Nephron (organoid): ENCODE results near the gene OMP.

Experiments used
- H3K27ac Mint-ChIP-seq, 3 experiments: 2 replicates each; pipeline ENCODE4 v1.8.0; 2020; ENCODE audit warnings: mixed read lengths in 3 of 3, mild to moderate bottlenecking in 2 of 3, moderate library complexity in 1 of 3
- H3K27me3 Mint-ChIP-seq: 2 replicates; pipeline ENCODE4 v1.8.0; 2021; ENCODE audit warnings: low read depth, mild to moderate bottlenecking, moderate library complexity, mixed read lengths
- H3K36me3 Mint-ChIP-seq: 2 replicates; pipeline ENCODE4 v1.8.0; 2020; ENCODE audit warnings: low read depth, mixed read lengths
- H3K4me1 Mint-ChIP-seq: 2 replicates; pipeline ENCODE4 v1.8.0; 2020; ENCODE audit warnings: mixed read lengths
- H3K4me3 Mint-ChIP-seq, 3 experiments: 2 replicates each; pipeline ENCODE4 v1.8.0; 2020; ENCODE audit warnings: mild to moderate bottlenecking in 3 of 3, mixed read lengths in 3 of 3, moderate library complexity in 2 of 3
- H3K9me3 Mint-ChIP-seq: 2 replicates; pipeline ENCODE4 v1.8.0; 2020; ENCODE audit warnings: mixed read lengths
- TF ChIP-seq, protein P1 (sequence below), 3 experiments: fragments of 200-600 bp; sonication (generic); IDR thresholded peaks; one replicate each; pipeline ENCODE4 v1.5.0; 2021; ENCODE audit warnings: antibody characterized with exemption in 3 of 3; ENCODE audit not compliant: unreplicated experiment in 3 of 3

The OMP gene

GRCh38 chr11:77086521-77087472 is 15.8 kb upstream of the OMP start:
- TF ChIP-seq, protein P1, sequence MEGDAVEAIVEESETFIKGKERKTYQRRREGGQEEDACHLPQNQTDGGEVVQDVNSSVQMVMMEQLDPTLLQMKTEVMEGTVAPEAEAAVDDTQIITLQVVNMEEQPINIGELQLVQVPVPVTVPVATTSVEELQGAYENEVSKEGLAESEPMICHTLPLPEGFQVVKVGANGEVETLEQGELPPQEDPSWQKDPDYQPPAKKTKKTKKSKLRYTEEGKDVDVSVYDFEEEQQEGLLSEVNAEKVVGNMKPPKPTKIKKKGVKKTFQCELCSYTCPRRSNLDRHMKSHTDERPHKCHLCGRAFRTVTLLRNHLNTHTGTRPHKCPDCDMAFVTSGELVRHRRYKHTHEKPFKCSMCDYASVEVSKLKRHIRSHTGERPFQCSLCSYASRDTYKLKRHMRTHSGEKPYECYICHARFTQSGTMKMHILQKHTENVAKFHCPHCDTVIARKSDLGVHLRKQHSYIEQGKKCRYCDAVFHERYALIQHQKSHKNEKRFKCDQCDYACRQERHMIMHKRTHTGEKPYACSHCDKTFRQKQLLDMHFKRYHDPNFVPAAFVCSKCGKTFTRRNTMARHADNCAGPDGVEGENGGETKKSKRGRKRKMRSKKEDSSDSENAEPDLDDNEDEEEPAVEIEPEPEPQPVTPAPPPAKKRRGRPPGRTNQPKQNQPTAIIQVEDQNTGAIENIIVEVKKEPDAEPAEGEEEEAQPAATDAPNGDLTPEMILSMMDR (IDR thresholded peaks at IDR 0.05; ENCODE audit: unreplicated experiment in 3 of 3) = no peak
- Mint-ChIP-seq H3K36me3 (no peaks in the 10 kb centered on the region), H3K27me3 (no peaks in the 10 kb centered on the region), H3K27ac (peak overlapping the region in 1 of 3 experiments; percentile 27), H3K9me3 (no peaks in the 10 kb centered on the region), H3K4me1 (peaks cover 12% of the 10 kb centered on the region), H3K4me3 (no peak overlapping the region)

- Mint-ChIP-seq H3K27ac (no peak overlapping the region), H3K27me3 (no peaks in the 10 kb centered on the region), H3K9me3 (no peaks in the 10 kb centered on the region), H3K4me3 (no peak overlapping the region), H3K4me1 (peaks cover 2% of the 10 kb centered on the region), H3K36me3 (no peaks in the 10 kb centered on the region)
- TF ChIP-seq, protein P1 (IDR thresholded peaks at IDR 0.05; ENCODE audit: unreplicated experiment in 3 of 3) = no peak
Observed at GRCh38 chr11:77087723-77088225, 14.9 kb upstream of the OMP start.

GRCh38 chr11:77088236-77089003 is 14.2 kb upstream of the OMP start:
- Mint-ChIP-seq H3K4me1 (no peaks in the 10 kb centered on the region), H3K4me3 (no peak overlapping the region), H3K9me3 (no peaks in the 10 kb centered on the region), H3K36me3 (no peaks in the 10 kb centered on the region), H3K27ac (no peak overlapping the region), H3K27me3 (no peaks in the 10 kb centered on the region)
- TF ChIP-seq, protein P1 (IDR thresholded peaks at IDR 0.05; ENCODE audit: unreplicated experiment in 3 of 3) = no peak

DNA sequence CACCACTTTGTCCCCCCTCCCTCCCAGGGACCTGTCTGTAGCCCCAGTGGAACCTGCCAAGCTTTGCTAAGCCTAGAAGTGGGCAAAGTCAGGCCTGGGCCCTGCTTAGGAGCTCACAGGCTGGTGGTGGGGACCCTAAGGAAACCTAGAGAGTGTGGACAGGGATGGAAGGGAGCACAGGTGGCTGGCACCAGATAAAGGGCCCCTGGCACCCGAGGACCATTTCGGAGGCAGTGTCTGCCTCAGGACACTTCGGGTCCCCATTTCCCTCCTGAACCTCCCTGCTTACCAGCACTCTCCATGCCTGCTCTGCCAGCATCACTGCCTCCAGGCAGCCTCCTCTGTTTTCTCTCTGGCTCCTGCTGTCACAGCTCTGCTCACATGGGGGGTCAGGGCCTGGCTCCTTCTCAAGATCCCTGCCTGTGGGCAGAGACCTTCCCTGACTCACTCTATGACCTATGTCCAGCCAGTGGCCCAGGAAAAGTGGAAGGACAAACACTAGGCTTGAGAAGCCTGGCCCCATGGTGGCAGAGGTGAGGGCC is 13.6 kb upstream of the OMP start:
- Mint-ChIP-seq H3K9me3 (no peaks in the 10 kb centered on the region), H3K4me3 (no peak overlapping the region), H3K27ac (no peak overlapping the region), H3K4me1 (no peaks in the 10 kb centered on the region), H3K36me3 (no peaks in the 10 kb centered on the region), H3K27me3 (no peaks in the 10 kb centered on the region)
- TF ChIP-seq, protein P1 (IDR thresholded peaks at IDR 0.05; ENCODE audit: unreplicated experiment in 3 of 3) = no peak

- H3K4me1 Mint-ChIP-seq = no peaks in the 10 kb centered on the region
- H3K36me3 Mint-ChIP-seq = no peaks in the 10 kb centered on the region
- TF ChIP-seq, protein P1 (IDR thresholded peaks at IDR 0.05; ENCODE audit: unreplicated experiment in 3 of 3) = no peak
- H3K4me3 Mint-ChIP-seq = no peak overlapping the region
- no peaks in the 10 kb centered on the region for H3K27me3 Mint-ChIP-seq
- no peaks in the 10 kb centered on the region for H3K9me3 Mint-ChIP-seq
- H3K27ac Mint-ChIP-seq = no peak overlapping the region
Observed at GRCh38 chr11:77090046-77090372, 12.6 kb upstream of the OMP start.
